ENCODE measurements around the gene ZBTB7B.
A peak's percentile ranks its signal among the peaks of the same experiment; 100 is the strongest.

Gene ZBTB7B

DNA sequence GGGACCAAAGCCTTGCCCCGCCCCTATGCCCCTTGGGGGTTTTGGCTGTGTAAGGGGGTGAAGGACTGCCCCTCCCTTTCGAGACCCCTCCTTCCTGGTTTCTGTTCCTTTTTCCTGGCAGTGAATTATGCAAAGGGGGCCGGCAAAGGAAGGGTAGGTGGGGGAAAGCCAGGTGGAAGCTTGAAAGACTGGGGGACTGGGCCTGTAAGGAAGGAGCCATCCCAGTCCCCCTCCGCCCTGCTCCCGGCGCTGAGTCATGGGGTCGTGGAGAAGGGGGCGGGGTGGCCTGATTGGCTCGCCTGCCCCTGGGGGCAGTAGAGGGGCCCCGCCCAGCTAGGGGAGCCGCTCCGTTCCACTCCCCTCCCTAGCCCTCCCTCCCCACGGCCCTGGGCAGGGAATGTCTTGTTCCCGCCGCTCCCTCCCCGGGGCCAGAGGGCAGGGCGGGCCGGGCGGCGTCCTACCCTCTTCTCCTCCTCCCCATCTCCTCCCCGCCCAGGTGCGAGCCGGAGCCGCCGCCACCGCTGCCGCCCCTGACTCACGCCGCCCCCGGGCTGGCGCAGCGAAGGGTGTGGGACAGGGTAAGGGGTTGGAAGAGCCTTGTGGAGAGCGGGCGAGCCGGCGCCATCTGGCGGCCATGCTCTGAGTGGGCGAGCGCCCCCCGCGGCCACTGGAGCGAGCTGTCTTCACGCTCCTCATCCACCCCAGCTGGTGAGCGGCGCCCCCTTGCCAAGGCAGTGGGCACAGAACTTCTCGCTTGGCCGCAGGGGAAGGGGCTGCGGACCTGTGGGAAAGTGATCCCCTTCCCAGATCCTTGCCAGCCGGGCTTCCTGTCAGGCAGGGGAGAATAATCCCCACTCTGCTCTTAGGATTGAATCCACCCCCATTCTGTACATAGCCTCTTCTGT lies 14.7 kb downstream of the ZBTB7B start:
- DNase-seq (ENCODE audit: extremely low read depth, low read depth): peak; percentile 71
- TF ChIP-seq, protein P1, sequence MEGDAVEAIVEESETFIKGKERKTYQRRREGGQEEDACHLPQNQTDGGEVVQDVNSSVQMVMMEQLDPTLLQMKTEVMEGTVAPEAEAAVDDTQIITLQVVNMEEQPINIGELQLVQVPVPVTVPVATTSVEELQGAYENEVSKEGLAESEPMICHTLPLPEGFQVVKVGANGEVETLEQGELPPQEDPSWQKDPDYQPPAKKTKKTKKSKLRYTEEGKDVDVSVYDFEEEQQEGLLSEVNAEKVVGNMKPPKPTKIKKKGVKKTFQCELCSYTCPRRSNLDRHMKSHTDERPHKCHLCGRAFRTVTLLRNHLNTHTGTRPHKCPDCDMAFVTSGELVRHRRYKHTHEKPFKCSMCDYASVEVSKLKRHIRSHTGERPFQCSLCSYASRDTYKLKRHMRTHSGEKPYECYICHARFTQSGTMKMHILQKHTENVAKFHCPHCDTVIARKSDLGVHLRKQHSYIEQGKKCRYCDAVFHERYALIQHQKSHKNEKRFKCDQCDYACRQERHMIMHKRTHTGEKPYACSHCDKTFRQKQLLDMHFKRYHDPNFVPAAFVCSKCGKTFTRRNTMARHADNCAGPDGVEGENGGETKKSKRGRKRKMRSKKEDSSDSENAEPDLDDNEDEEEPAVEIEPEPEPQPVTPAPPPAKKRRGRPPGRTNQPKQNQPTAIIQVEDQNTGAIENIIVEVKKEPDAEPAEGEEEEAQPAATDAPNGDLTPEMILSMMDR (IDR thresholded peaks at IDR 0.05; ENCODE audit: low read depth, low read length, missing control alignments): peak; percentile 97
- H3K4me3 ChIP-seq (replicated peaks; ENCODE audit: low read depth, low read length): peak overlapping the region; percentile 23

DNA sequence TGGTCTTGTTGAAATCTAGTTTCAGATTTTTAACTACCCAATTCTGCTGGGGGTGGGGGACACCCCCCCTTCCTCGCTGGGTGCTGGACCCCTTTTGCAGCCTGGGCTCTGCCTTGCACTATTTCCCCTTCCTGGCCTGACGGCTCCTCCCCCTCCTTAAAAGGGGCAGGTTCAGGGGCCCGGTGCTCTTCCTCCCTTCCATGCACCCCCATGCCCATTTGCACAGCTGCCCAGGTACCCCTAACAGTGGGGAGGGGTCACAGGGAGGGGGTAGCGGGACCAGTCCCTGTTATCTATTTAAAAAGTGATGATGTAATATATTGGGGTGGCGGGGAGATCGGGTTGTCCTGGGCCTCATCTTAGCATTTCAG lies 15.3 kb downstream of the ZBTB7B start:
- peak overlapping the region; percentile 23 for H3K4me3 ChIP-seq (replicated peaks; ENCODE audit: low read depth, low read length)
- DNase-seq (ENCODE audit: extremely low read depth, low read depth): no peak

GRCh38 chr1:155018617-155019348 lies 16.2 kb downstream of the ZBTB7B start:
- TF ChIP-seq, protein P1 (IDR thresholded peaks at IDR 0.05; ENCODE audit: low read depth, low read length, missing control alignments): no peak
- no peak for DNase-seq (ENCODE audit: extremely low read depth, low read depth)
- no peak overlapping the region for H3K4me3 ChIP-seq (replicated peaks; ENCODE audit: low read depth, low read length)

More for the DNA sequence above, 15.3 kb downstream of the ZBTB7B start:
- TF ChIP-seq, protein P1 (IDR thresholded peaks at IDR 0.05; ENCODE audit: low read depth, low read length, missing control alignments): no peak

GRCh38 chr1:155019377-155020245 lies 17.0 kb downstream of the ZBTB7B start:
- H3K4me3 ChIP-seq (replicated peaks; ENCODE audit: low read depth, low read length): no peak overlapping the region
- TF ChIP-seq, protein P1 (IDR thresholded peaks at IDR 0.05; ENCODE audit: low read depth, low read length, missing control alignments): no peak
- DNase-seq (ENCODE audit: extremely low read depth, low read depth): no peak

DNA sequence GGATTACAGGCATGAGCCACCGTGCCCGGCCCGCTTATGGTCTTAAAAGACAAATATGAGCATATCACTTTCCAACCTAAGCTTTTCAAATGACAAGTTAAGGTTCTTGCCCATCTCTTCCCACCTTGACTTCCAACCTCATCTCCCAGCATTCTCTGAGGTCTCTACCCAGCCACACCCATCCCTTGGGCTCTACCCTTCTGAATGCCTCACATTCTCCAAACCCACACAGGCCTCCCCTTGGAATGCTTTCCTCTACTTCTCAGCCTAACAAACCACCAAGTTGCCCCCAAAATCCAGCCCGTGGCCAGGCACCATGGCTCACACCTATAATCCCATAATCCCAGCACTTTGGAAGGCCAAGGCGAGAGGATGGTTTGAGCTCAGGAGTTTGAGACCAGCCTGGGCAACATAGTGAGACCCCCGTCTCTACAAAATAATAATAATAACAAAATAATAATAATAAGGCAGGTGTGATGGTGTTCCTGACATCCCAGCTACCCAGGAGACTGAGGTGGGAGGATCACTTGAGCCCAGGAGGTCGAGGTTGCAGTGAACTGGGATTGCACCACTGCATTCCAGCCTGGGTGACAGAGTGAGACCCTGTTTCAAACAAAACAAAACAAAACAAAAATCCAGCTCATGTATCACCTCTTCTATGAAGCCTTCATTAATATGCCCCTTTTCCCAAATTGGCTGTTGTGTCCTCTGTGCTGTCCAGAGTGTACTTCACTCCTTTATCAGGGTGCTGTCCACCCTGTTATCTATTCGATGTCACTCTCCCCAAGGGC lies 19.7 kb downstream of the ZBTB7B start:
- H3K4me3 ChIP-seq (replicated peaks; ENCODE audit: low read depth, low read length): no peak overlapping the region
- DNase-seq (ENCODE audit: extremely low read depth, low read depth): no peak
- TF ChIP-seq, protein P1 (IDR thresholded peaks at IDR 0.05; ENCODE audit: low read depth, low read length, missing control alignments): no peak

- no peak for DNase-seq (ENCODE audit: extremely low read depth, low read depth)
- TF ChIP-seq, protein P1 (IDR thresholded peaks at IDR 0.05; ENCODE audit: low read depth, low read length, missing control alignments): no peak
- H3K4me3 ChIP-seq (replicated peaks; ENCODE audit: low read depth, low read length): no peak overlapping the region
Measured at GRCh38 chr1:155022927-155023236, 20.3 kb downstream of the ZBTB7B start.

Measured in HFF-Myc (cell line).